Activated CD4-positive, alpha-beta T cell treated with anti-CD3 and anti-CD28 coated beads for 48 hours (primary cell): ENCODE measurements around the gene SLC17A9.

Experiments
- DNase-seq: peaks from one replicate; pipeline ENCODE4 v3.0.0-alpha.2; 2020

The SLC17A9 gene

GRCh38 chr20:62952373-62952967 is at the start of gene SLC17A9:
SLC17A9 (plus strand) TSS chr20:62952709; CDS start chr20:62952831, 122 bp downstream.
- peak; percentile 66 for DNase-seq

DNA sequence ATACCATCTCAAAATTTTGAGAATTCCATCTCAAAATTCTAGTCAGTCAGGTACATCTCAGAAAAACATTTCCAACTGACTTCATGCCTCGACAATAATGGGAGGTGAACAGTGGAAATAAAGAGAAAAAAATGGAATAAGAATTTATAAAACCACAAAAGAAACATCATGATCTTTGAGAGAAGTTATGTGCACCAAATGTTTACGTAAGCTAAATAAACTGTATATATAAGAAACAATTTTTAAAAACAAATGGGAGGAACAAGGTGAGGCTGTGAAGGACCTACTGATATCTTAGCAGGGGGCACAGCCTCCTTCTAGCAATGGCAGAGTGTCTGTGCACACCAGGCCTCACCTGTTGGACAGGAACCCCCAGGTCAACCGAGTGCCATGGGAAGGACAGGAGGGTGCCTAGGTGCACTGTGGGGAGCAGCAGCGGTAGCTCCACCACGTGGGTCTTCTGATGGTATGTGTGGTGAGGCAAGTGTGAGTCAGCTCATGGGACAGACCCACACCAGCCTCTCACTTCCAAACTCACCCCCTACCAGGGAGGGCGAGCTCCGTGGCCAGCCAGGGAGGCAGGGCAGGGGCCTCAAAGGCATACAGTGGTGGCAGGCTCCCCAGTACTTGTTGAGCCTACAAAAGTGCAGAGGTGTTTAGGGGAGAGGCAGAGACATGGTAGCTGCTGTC is 49.4 kb upstream of the SLC17A9 start:
- DNase-seq = peak; percentile 22

DNA sequence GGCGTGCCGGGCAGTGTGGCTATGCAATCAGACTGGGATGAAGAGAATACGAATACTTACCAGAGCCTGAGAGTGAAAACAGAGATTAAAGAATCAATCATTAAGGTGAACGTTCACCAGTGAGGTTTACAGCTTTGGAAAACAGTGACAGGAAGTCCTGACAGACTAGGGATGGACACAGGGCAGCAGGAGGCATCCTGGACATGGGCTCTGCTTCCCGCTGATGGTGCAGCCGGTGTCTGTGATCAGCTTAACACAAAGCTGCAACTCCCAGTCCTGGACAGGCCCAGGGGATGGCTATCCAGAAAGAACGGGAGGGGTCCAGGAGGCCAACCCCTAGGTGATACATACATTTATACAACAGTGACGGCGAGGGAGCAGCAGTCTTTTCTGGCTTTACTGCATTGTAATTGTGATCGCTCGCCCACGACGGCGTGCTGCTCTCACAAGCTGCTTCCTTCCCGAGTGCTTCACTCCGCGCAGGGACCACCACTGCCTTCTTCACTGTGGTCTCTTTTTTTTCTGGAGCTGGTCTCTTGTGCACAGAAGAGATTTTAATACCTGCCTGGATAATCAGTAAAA is 46.9 kb upstream of the SLC17A9 start:
- no peak for DNase-seq

DNA sequence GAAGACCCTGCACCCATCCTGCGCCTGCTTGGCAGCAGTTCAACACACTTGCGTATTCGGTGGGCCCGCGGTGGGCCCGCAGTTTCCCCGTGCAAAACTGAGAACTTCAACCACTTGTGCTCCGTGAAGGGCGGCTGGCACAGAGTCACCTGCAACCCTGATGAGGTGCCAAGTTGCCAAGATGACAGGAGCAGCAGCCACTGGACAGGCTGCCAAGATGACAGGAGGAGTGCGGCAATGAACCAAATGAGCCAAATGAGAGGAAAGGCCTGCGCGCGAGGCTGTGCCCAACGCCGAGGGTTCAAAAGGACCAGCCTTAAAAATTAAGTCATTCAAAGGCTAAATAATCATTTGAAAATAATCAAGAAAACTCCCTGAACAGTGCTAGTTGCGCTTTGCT is 46.3 kb upstream of the SLC17A9 start:
- no peak for DNase-seq

- DNase-seq = no peak
Observed at GRCh38 chr20:62906647-62907375, 45.7 kb upstream of the SLC17A9 start.

DNA sequence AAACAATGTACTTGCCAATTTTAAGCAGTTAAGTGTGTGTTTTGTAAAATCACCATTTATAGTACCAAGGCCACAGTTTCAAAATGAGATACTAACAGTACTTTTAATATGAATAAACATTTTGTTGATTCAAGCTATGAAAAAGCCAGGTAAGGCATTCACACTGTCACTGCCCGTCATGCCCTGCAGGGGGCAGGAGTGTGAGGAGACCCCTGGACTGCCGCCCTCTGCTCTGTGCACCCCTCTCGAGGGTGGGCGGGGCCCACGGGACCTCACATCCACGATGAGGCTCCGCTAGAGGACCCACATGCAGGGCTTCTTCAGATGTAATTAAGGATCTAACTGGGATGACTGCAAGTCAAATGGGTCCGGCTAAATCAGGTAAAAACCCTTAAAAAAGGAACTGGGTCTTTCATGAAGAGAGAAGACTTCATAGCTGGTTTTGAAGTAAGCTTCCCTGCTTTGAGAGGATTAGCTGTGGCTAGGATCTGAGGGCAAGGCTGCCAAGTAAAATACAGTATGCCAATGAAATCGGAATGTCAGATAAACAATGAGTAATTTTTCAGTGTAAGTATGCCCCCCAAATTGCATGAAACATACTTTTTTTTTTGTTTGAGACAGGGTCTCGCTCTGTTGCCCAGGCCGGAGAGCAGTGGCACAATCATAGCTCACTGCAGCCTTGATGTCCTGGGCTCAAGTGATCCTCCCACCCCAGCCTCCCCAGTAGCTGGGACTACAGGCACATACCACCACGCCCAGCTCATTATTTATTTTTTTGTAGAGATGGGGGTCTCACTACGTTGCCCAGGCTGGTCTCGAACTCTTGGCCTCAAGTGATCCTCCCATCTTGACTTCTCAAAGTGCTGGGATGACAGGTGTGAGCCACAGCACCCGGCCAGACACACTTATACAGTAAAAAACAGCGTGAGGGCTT is 44.9 kb upstream of the SLC17A9 start:
- peak; percentile 52 for DNase-seq

DNA sequence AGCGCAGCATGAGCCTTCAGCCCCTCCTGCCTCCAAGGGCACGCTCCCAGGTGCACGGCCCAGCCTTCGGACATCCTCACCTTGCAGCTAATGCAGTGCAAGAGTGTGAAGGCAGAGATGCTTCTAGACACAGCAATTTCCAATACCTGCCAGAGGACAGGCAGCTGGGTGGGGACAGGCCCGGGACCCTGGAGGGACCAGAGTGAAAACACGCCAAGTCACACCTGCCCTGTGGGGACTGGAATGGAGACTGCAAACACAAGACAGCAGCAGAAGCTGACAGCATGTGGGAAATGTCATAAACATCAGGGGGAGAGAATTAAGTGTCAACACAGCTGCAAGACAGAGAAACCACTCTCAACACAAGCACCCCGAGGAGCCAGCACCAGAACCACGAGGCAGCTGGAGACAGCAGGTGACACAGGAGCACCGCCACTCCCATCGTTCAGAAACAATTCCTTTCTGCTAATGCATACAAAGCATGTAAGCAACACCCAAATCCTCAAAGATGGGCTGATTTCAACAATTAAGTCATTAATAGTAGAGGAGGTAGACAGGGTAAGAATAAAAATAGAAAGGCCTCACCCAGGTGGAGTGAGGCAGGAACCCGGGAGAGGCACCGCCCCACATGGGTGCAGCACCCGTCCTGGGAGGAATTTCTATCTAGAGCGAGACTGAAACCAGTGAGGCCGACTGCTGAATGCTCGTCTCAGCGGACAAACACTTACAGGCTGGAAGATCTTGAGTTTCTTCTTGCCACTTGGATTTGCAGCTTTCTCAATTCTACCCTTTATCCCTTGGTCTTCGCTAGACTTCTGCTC is 43.3 kb upstream of the SLC17A9 start:
- DNase-seq = no peak

- no peak for DNase-seq
Observed at GRCh38 chr20:62910217-62910766, 42.2 kb upstream of the SLC17A9 start.

DNA sequence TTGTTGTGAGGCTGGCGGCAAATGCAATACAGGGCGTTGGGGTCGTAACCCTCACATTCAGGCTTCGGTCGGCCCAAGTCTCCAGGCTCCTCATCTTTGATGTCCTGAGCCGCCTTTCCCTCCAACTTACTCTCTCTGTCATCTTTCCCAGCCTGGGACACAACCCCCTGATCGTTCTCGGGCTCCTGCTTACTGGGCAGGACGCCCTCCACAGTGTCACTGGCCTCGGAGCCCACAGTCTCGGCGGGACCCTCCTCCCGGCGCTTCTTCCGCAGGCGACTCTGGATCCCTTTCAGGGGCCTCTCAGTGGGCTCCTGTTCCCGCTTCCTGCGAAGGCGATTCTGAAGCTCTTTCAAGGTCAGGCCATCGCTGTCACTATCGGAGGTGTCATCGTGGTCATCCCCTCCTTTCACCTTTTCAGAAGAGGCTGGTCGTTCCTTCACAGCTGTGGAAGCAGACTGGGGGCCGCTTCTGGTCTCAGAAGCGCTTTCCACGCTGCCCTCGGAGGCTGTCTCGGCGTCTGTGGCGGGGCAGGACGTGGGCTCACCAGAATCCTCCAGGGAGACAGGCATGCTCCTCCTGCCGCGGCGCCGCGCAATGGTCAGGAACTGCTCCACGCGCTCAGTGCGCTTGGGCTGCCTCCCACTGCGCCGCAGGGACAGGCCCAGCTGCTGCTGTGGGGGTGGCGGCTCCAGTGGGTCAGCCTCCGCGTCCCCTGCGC is 41.6 kb upstream of the SLC17A9 start:
- DNase-seq = no peak

DNA sequence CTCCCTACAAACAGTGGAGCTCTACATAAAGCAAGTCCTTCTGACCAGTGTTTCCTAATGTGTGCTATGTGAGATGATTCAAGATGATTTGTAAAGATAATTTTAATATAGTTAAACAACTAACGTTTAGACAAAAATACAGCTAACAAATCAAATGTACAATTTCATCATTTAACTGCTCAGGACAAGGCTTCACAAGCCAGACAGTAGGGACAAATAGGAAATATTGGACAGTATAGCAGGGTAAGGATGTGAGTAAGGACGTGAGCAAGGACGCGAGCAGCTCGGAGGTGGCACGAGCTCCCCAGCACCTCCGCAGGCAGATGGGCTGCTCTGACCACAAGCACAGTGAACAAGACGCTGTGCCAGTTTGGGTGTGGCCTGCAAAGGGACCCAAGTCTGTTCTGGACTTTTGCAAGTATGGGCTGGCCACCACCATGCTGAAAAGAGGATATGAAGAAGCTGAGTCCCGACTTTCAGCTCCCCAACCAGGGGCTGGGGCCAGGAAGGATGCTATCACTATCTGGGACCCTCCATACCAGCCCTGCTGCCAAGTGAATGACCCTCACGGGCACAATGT is 40.7 kb upstream of the SLC17A9 start:
- no peak for DNase-seq

DNA sequence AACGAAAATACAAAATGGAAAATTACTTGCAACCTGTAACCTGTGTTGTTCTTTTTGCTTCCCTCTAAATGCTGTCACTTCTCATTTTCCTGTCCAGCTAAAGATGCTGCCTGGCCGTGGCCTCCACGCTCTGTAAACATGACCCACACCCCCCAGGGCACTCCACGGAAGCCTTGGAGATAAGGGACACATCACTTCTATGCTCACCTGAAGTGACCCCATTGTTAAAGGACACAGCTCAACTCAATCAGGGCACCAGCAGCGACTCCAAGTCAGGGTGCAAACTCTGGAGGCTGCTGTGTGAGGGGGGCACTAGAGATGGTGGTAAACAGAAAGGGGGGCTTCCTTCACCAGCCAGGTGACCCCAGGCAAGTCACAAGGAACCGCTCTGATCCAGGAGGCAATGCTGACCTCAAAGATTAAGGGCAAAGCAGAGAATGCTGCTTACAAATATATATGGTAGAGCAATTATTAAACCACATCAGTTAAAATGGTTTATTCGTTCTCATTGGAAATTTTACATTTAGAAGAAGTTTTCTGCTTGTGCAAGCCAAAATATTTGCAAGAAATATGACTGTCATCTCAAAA is 39.4 kb upstream of the SLC17A9 start:
- no peak for DNase-seq

DNA sequence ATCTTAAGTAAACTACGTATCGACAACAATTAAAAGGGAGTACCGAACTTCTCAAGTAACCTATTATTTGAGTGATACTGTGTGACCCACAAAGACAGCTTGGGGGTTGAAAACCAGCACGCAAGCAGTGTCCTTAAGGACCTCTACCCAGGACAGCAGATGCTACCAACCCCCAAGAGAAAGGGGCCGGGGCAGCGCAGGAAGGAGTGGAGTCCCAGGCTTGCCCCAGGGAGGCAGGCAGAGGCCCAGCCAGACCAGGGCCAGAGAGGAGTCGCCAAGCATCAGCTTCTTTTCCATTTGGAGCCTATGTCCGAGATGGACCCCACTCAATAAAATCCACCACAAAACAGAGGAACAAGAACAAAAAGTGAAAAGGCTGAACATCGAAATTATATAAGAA is 38.1 kb upstream of the SLC17A9 start:
- no peak for DNase-seq

- no peak for DNase-seq
Observed at GRCh38 chr20:62914970-62915457, 37.5 kb upstream of the SLC17A9 start.

DNA sequence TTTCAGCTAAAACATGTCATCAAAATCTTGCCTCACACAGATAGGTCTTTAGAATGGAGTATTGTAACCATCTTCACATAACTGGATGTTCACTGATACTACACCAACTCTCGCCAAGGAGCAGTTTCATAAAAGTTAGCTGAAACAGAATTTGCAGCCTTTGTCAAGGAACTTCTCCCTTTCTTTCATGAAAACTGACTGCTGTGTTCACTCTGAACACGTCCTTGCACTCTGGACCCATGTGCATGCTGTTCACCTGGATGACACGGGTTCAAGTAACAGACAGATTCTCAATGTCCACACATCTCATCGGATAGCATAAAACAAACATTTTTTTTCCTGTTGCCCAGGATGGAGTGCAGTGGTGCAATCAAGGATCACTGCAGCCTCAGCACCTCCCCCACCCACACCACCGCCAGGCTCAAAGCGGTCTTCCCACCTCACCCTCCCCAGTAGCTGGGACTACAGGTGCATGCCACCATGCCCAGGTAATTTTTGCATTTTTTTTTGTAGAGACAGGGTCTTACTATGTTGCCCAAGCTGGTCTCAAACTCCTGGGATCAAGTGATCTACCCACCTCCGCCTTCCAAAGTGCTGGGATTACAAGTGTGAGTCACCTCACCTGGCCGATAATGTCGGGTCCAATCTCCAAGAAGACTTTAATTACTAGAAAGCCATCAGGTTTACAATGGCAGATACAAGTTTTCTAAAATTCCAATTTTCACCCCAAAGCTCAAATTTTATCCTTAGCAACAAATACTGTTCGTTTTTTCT is 35.6 kb upstream of the SLC17A9 start:
- DNase-seq = no peak

DNA sequence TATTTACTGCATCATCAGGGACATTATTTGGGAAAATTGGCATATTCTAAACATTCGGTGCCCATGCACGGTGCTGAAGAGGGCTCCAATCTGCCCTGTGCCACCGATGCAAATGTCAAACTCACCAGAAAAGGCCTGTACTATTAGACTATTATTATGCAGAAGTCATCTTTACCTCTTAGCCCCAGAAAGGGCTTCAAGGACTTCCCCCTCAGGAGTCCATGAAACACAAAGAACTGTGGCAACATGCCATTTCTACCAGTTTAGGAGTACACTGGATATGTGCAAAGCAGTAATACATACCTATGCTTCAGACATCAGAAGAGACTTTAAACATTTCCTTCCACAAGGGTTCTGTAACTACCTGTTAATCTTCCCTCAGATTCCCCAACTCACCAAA is 34.8 kb upstream of the SLC17A9 start:
- DNase-seq = no peak

GRCh38 chr20:62918147-62918546 is 34.4 kb upstream of the SLC17A9 start:
- DNase-seq = peak; percentile 49

GRCh38 chr20:62918831-62919230 is 33.7 kb upstream of the SLC17A9 start:
- peak; percentile 68 for DNase-seq

DNA sequence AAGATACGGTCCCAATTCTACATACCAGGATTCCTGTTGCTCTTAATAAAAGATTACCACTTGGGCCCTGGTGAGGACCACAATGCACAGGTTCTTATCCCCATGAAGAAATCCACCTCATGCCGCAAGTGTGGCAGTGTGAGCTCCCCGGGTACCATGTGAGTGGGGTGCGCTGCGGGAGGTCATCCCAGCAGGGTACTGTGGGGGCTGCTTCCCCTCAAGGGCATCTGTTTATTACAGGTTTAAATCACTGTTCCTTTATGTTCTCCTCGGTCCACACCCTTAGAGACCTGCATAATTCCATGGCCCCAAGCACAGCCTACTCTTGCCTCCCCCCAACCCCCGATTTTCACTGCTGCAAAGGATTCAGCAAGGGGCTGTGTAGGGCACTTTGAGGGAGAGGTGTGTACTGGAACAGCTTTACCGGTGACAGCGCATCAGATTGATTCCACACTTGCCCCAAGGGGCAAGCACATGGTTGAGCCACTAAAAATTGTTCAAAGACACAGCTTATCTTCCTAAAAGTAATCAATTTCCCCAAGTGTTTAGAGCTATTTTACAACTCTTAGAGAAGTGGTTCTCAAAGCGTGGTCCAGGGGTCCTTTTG is 32.4 kb upstream of the SLC17A9 start:
- no peak for DNase-seq
